Neural cell (in vitro differentiated cells): ENCODE measurements around the gene PBRM1.

Experiments used
- EP300 ChIP-seq: fragments of 450-650 bp; conservative IDR thresholded peaks from 2 replicates; pipeline ENCODE4 v1.6.1; 2014; ENCODE audit warnings: antibody characterized with exemption, mild to moderate bottlenecking, moderate library complexity; ENCODE audit not compliant: poor library complexity, severe bottlenecking
- EZH2 ChIP-seq: fragments of 200-600, 300-800 bp; shearing (Covaris generic), sonication (generic); IDR thresholded peaks from 2 replicates; pipeline ENCODE4 v1.6.1; 2014; ENCODE audit warnings: antibody characterized with exemption, low read length, borderline replicate concordance, mild to moderate bottlenecking; ENCODE audit not compliant: insufficient read depth, poor library complexity, severe bottlenecking
- POLR2AphosphoS5 ChIP-seq: IDR thresholded peaks from 2 replicates; pipeline ENCODE4 v1.6.1; 2012
- RAD21 ChIP-seq: fragments of 450-650 bp; conservative IDR thresholded peaks from 2 replicates; pipeline ENCODE4 v1.6.1; 2014; ENCODE audit warnings: antibody characterized with exemption, mild to moderate bottlenecking, moderate library complexity
- TF ChIP-seq, protein P1 (sequence below): fragments of 450-650 bp; IDR thresholded peaks from 2 replicates; pipeline ENCODE4 v1.5.1; 2014; ENCODE audit warnings: antibody characterized with exemption, mild to moderate bottlenecking, moderate library complexity; ENCODE audit not compliant: poor library complexity, severe bottlenecking
- TF ChIP-seq, protein P2 (sequence below): IDR thresholded peaks from 2 replicates; pipeline ENCODE4 v1.6.1; 2012; ENCODE audit warnings: borderline replicate concordance

DNA sequence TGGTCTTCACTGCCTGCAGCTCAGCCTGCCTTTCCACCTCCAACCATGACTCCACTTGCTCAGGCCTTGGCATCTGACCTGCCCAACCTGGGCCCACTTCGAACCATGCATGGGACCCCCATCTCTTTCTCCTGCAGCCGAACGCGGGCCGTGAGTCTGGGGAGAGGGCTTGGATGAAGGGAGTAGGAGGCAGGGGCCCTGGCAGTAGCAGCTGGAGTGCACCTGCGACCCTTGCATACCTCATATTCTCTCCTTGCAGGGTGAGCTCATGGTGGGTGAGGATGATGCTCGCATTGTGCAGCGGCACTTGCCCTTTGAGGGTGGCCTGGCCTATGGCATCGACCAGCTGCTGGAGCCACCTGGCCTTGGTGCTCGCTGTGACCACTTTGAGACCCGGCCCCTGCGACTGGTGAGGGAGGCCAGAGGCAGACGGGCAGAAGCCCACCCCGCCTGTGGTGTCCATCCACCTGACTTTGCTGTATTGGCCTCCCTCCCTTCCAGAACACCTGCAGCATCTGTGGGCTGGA, 165.5 kb downstream of the PBRM1 start:
- TF ChIP-seq, protein P1, sequence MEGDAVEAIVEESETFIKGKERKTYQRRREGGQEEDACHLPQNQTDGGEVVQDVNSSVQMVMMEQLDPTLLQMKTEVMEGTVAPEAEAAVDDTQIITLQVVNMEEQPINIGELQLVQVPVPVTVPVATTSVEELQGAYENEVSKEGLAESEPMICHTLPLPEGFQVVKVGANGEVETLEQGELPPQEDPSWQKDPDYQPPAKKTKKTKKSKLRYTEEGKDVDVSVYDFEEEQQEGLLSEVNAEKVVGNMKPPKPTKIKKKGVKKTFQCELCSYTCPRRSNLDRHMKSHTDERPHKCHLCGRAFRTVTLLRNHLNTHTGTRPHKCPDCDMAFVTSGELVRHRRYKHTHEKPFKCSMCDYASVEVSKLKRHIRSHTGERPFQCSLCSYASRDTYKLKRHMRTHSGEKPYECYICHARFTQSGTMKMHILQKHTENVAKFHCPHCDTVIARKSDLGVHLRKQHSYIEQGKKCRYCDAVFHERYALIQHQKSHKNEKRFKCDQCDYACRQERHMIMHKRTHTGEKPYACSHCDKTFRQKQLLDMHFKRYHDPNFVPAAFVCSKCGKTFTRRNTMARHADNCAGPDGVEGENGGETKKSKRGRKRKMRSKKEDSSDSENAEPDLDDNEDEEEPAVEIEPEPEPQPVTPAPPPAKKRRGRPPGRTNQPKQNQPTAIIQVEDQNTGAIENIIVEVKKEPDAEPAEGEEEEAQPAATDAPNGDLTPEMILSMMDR, result no peak
- TF ChIP-seq EP300, result no peak
- TF ChIP-seq, protein P2, sequence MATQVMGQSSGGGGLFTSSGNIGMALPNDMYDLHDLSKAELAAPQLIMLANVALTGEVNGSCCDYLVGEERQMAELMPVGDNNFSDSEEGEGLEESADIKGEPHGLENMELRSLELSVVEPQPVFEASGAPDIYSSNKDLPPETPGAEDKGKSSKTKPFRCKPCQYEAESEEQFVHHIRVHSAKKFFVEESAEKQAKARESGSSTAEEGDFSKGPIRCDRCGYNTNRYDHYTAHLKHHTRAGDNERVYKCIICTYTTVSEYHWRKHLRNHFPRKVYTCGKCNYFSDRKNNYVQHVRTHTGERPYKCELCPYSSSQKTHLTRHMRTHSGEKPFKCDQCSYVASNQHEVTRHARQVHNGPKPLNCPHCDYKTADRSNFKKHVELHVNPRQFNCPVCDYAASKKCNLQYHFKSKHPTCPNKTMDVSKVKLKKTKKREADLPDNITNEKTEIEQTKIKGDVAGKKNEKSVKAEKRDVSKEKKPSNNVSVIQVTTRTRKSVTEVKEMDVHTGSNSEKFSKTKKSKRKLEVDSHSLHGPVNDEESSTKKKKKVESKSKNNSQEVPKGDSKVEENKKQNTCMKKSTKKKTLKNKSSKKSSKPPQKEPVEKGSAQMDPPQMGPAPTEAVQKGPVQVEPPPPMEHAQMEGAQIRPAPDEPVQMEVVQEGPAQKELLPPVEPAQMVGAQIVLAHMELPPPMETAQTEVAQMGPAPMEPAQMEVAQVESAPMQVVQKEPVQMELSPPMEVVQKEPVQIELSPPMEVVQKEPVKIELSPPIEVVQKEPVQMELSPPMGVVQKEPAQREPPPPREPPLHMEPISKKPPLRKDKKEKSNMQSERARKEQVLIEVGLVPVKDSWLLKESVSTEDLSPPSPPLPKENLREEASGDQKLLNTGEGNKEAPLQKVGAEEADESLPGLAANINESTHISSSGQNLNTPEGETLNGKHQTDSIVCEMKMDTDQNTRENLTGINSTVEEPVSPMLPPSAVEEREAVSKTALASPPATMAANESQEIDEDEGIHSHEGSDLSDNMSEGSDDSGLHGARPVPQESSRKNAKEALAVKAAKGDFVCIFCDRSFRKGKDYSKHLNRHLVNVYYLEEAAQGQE, result no peak
- no peak for TF ChIP-seq EZH2
- no peak for TF ChIP-seq POLR2AphosphoS5
- no peak for TF ChIP-seq RAD21
